Neural progenitor cell (in vitro differentiated cells): ENCODE data around the gene HS6ST3. TPM values are rescaled to one million over a fixed set of nuclear protein-coding genes. Genes with fewer than 3 reads are reported as not detected.

ENCODE experiments used
- DNase-seq: peaks from one replicate; pipeline ENCODE4 v3.0.0-alpha.2; 2016; ENCODE audit warnings: low spot score
- H2AFZ ChIP-seq: fragments of 200-600 bp; sonication (generic); replicated peaks from 2 replicates; pipeline ENCODE4 v1.6.1; 2016; ENCODE audit warnings: antibody characterized with exemption
- H3F3A ChIP-seq: fragments of 200-600 bp; sonication (generic); 2 replicates; pipeline ENCODE4 v1.6.1; 2016; ENCODE audit warnings: antibody characterized with exemption, low read depth
- H3K27ac ChIP-seq: fragments of 200-600 bp; sonication (generic); 2 replicates; pipeline ENCODE4 v1.5.1; 2016; ENCODE audit warnings: mild to moderate bottlenecking
- H3K27me3 ChIP-seq: fragments of 200-600 bp; sonication (generic); 2 replicates; pipeline ENCODE4 v1.6.1; 2016; ENCODE audit warnings: mild to moderate bottlenecking, moderate library complexity
- H3K36me3 ChIP-seq: fragments of 200-600 bp; sonication (generic); 2 replicates; pipeline ENCODE4 v1.5.1; 2016
- H3K4me1 ChIP-seq: fragments of 200-600 bp; sonication (generic); 2 replicates; pipeline ENCODE4 v1.6.1; 2016; ENCODE audit warnings: mixed run types
- H3K4me2 ChIP-seq: fragments of 200-600 bp; sonication (generic); 2 replicates; pipeline ENCODE4 v1.6.1; 2016
- H3K4me3 ChIP-seq: fragments of 200-600 bp; sonication (generic); 2 replicates; pipeline ENCODE4 v1.5.1; 2016
- H3K79me2 ChIP-seq: fragments of 200-600 bp; sonication (generic); 2 replicates; pipeline ENCODE4 v1.6.1; 2016; ENCODE audit warnings: low read depth
- H3K9ac ChIP-seq: fragments of 200-600 bp; sonication (generic); 2 replicates; pipeline ENCODE4 v1.6.1; 2016
- H3K9me3 ChIP-seq: fragments of 200-600 bp; sonication (generic); 2 replicates; pipeline ENCODE4 v1.5.1; 2016; ENCODE audit warnings: low read depth
- H4K20me1 ChIP-seq: fragments of 200-600 bp; sonication (generic); 2 replicates; pipeline ENCODE4 v1.6.1; 2016; ENCODE audit warnings: low read depth
- H3K27ac Mint-ChIP-seq: 3 replicates; pipeline ENCODE4 v1.8.0; 2021; ENCODE audit warnings: mixed read lengths
- H3K27me3 Mint-ChIP-seq: 2 replicates; pipeline ENCODE4 v1.8.0; 2022; ENCODE audit warnings: low read depth, mild to moderate bottlenecking, inconsistent platforms, moderate library complexity, mixed read lengths; ENCODE audit not compliant: insufficient read depth
- H3K36me3 Mint-ChIP-seq: 3 replicates; pipeline ENCODE4 v1.8.0; 2021; ENCODE audit warnings: mixed read lengths
- H3K4me1 Mint-ChIP-seq: 3 replicates; pipeline ENCODE4 v1.8.0; 2021; ENCODE audit warnings: mixed read lengths
- H3K4me3 Mint-ChIP-seq: 3 replicates; pipeline ENCODE4 v1.8.0; 2021; ENCODE audit warnings: mild to moderate bottlenecking, moderate library complexity, mixed read lengths
- H3K9me3 Mint-ChIP-seq: 3 replicates; pipeline ENCODE4 v1.8.0; 2020; ENCODE audit warnings: mixed read lengths
- CTCF ChIP-seq: fragments of 200-600 bp; sonication (generic); IDR thresholded peaks from 2 replicates; pipeline ENCODE4 v1.5.1; 2017; ENCODE audit warnings: antibody characterized with exemption, mild to moderate bottlenecking
- EZH2 ChIP-seq: fragments of 200-600 bp; sonication (generic); IDR thresholded peaks from 2 replicates; pipeline ENCODE4 v1.6.1; 2017; ENCODE audit warnings: antibody characterized with exemption, mild to moderate bottlenecking, moderate library complexity
- EZH2phosphoT487 ChIP-seq: fragments of 200-600 bp; sonication (generic); IDR thresholded peaks from 2 replicates; pipeline ENCODE4 v1.6.1; 2017; ENCODE audit warnings: antibody characterized with exemption
- total RNA-seq: library from RNA; depleted of rRNA; stranded (reverse); fragments of >200 nt; gene quantifications from 2 replicates; pipeline ENCODE4 v1.2.3, GENCODE V29; 2015; ENCODE audit warnings: low replicate concordance

The HS6ST3 gene
- total RNA-seq, 1 donor from 2014 or later = 0.39 TPM

GRCh38 chr13:96792736-96793403 lies 703.0 kb downstream of the HS6ST3 start:
- Histone ChIP-seq H3K79me2 (no peaks in the 10 kb centered on the region), H3K4me2 (no peak overlapping the region), H3K9ac (no peak overlapping the region), H3K4me3 (no peak overlapping the region), H3K9me3 (no peaks in the 10 kb centered on the region), H3K36me3 (no peaks in the 10 kb centered on the region), H3K27ac (no peak overlapping the region), H2AFZ (no peak overlapping the region), H4K20me1 (no peaks in the 10 kb centered on the region), H3K27me3 (no peaks in the 10 kb centered on the region), H3K4me1 (no peaks in the 10 kb centered on the region), H3F3A (no peaks in the 10 kb centered on the region)
- DNase-seq = no peak
- Mint-ChIP-seq H3K27ac (no peak overlapping the region), H3K4me3 (no peak overlapping the region), H3K36me3 (no peaks in the 10 kb centered on the region), H3K4me1 (no peaks in the 10 kb centered on the region), H3K27me3 (no peaks in the 10 kb centered on the region), H3K9me3 (no peaks in the 10 kb centered on the region)
- TF ChIP-seq EZH2 (no peak), CTCF (no peak), EZH2phosphoT487 (no peak)

GRCh38 chr13:96793404-96793755 lies 703.5 kb downstream of the HS6ST3 start:
- no peak for DNase-seq
- H3K9me3 ChIP-seq = no peaks in the 10 kb centered on the region
- no peaks in the 10 kb centered on the region for H3K4me1 ChIP-seq
- no peaks in the 10 kb centered on the region for H3K9me3 Mint-ChIP-seq
- H3K4me3 ChIP-seq = no peak overlapping the region
- H3K36me3 Mint-ChIP-seq = no peaks in the 10 kb centered on the region
- H3F3A ChIP-seq = no peaks in the 10 kb centered on the region
- no peak overlapping the region for H3K27ac Mint-ChIP-seq
- no peaks in the 10 kb centered on the region for H3K27me3 ChIP-seq
- H3K4me3 Mint-ChIP-seq = no peak overlapping the region
- no peaks in the 10 kb centered on the region for H3K4me1 Mint-ChIP-seq
- no peaks in the 10 kb centered on the region for H4K20me1 ChIP-seq
- H3K9ac ChIP-seq = no peak overlapping the region
- no peaks in the 10 kb centered on the region for H3K27me3 Mint-ChIP-seq
- H3K79me2 ChIP-seq = no peaks in the 10 kb centered on the region
- TF ChIP-seq CTCF = no peak
- TF ChIP-seq EZH2phosphoT487 = no peak
- TF ChIP-seq EZH2 = no peak
- no peak overlapping the region for H3K4me2 ChIP-seq
- H3K27ac ChIP-seq = no peak overlapping the region
- no peak overlapping the region for H2AFZ ChIP-seq
- H3K36me3 ChIP-seq = no peaks in the 10 kb centered on the region

- H3K4me2 ChIP-seq = no peak overlapping the region
- H3K4me3 Mint-ChIP-seq = no peak overlapping the region
Measured at GRCh38 chr13:96794669-96795068, 704.8 kb downstream of the HS6ST3 start.

More at GRCh38 chr13:96794669-96795068, 704.8 kb downstream of the HS6ST3 start:
- TF ChIP-seq EZH2phosphoT487 (no peak), CTCF (no peak), EZH2 (no peak)
- Histone ChIP-seq H3K9me3 (no peaks in the 10 kb centered on the region), H2AFZ (no peak overlapping the region), H4K20me1 (no peaks in the 10 kb centered on the region), H3K4me3 (no peak overlapping the region), H3K27me3 (no peaks in the 10 kb centered on the region), H3K79me2 (no peaks in the 10 kb centered on the region), H3K36me3 (no peaks in the 10 kb centered on the region), H3K27ac (no peak overlapping the region), H3K4me1 (no peaks in the 10 kb centered on the region), H3K9ac (no peak overlapping the region), H3F3A (no peaks in the 10 kb centered on the region)
- Mint-ChIP-seq H3K27ac (no peak overlapping the region), H3K27me3 (no peaks in the 10 kb centered on the region), H3K4me1 (no peaks in the 10 kb centered on the region), H3K36me3 (no peaks in the 10 kb centered on the region), H3K9me3 (no peaks in the 10 kb centered on the region)
- DNase-seq = no peak
